Suprapubic skin (tissue), 4 donors: ENCODE results near the gene LRRC37B. TPM values are rescaled to one million over a fixed set of nuclear protein-coding genes. Genes with fewer than 3 reads are reported as not detected.
"Not testable (repeated sequence)": the region's sequence is repeated elsewhere in the genome, so short reads cannot be mapped to it uniquely, and the experiment has no call there.

Experiments used
- DNase-seq, 2 donors: peaks; one replicate each; pipeline ENCODE4 v3.0.0-alpha.2; 2019; ENCODE audit warnings: low spot score in 2 of 2
- H3K27ac ChIP-seq: fragments of 200-600 bp; sonication (generic); one replicate; pipeline ENCODE4 v1.5.1; 2019
- H3K27me3 ChIP-seq: fragments of 200-600 bp; sonication (generic); one replicate; pipeline ENCODE4 v1.5.1; 2019
- H3K36me3 ChIP-seq: fragments of 200-600 bp; sonication (generic); one replicate; pipeline ENCODE4 v1.5.1; 2019
- H3K4me1 ChIP-seq: fragments of 200-600 bp; sonication (generic); one replicate; pipeline ENCODE4 v1.5.1; 2019
- H3K4me3 ChIP-seq: fragments of 200-600 bp; sonication (generic); one replicate; pipeline ENCODE4 v1.5.1; 2019; ENCODE audit warnings: mild to moderate bottlenecking
- H3K9me3 ChIP-seq: fragments of 200-600 bp; sonication (generic); one replicate; pipeline ENCODE4 v1.5.1; 2019
- EP300 ChIP-seq: sonication (generic); formaldehyde crosslinking; IDR thresholded peaks from one replicate; pipeline ENCODE4 v1.6.1; 2017; ENCODE audit warnings: antibody characterized with exemption
- POLR2A ChIP-seq, 2 donors: fragments of 450-650 bp; IDR thresholded peaks; one replicate each; pipeline ENCODE4 v1.6.1; 2017; ENCODE audit warnings: antibody characterized with exemption in 2 of 2, mild to moderate bottlenecking in 2 of 2, moderate library complexity in 2 of 2
- POLR2AphosphoS5 ChIP-seq, 3 donors: sonication (generic); formaldehyde crosslinking; IDR thresholded peaks; one replicate each; pipeline ENCODE4 v1.6.1; 2017; ENCODE audit warnings: antibody characterized with exemption in 3 of 3
- WGBS: methylation state at CpG from one replicate; pipeline ENCODE4 v1.1.5; 2018; 5-methylcytosine and 5-hydroxymethylcytosine counted together
- total RNA-seq, 4 donors: library from RNA; depleted of rRNA; stranded (reverse); fragments of >200 nt; gene quantifications; one replicate each; pipeline ENCODE4 v1.1.0, GENCODE V29; 2016
- TF ChIP-seq, protein P1 (sequence below), 2 donors: fragments of 200-600 bp in 1 of 2; fragments of 450-650 bp in 1 of 2; sonication (generic) in 1 of 2; IDR thresholded peaks; one replicate each; pipeline ENCODE4 v1.5.1; 2016 to 2019; ENCODE audit warnings: antibody characterized with exemption in 2 of 2, mild to moderate bottlenecking in 1 of 2, moderate library complexity in 1 of 2

The LRRC37B gene
- total RNA-seq = 100 to 1,000 TPM in 1 of 4 donors, 10 to 100 TPM in 3; 17.8 to 116 (median 30.2) TPM

DNA sequence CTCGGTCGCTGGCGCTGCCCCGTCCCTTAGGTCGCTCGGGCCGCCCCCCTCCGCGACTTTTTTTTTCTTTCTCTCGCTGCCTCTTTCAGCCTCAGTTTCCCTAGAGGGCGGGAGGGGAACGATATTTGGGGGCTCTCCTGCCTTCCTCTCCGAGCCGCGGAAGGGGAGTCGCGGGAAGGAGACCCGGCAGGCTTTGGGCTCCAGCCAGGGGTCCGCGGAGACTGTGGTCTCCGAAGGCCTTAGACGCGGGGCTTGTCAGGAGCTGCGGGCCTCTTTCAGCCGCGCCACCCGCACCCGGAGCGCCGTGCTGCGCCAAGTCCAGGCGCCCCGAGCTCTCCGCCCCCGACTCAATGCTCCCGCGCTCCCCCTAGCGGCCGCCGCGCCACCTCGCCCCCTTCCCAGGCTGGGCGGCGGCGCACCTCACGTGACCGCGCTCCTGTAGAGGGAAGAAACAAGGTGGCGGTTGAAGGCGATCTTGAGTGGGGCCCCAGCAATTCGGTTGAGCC, at the start of gene LRRC37B:
LRRC37B (plus strand) TSS at position 427 of the 506 bp plus-strand sequence. CDS start 14,010 bp downstream, outside the sequence.
- Histone ChIP-seq H3K27me3 (no peaks in the 10 kb centered on the region), H3K4me1 (peaks cover 26% of the 10 kb centered on the region), H3K9me3 (no peaks in the 10 kb centered on the region), H3K36me3 (no peaks in the 10 kb centered on the region), H3K4me3 (peak within 1 kb of the TSS; percentile 97), H3K27ac (peak within 1 kb of the TSS; percentile 89)
- TF ChIP-seq POLR2A (IDR thresholded peaks at IDR 0.05) = no peak
- no peak for TF ChIP-seq EP300
- TF ChIP-seq POLR2AphosphoS5 (IDR thresholded peaks at IDR 0.05) = peak in 1 of 3 donors; percentile 56
- TF ChIP-seq, protein P1, sequence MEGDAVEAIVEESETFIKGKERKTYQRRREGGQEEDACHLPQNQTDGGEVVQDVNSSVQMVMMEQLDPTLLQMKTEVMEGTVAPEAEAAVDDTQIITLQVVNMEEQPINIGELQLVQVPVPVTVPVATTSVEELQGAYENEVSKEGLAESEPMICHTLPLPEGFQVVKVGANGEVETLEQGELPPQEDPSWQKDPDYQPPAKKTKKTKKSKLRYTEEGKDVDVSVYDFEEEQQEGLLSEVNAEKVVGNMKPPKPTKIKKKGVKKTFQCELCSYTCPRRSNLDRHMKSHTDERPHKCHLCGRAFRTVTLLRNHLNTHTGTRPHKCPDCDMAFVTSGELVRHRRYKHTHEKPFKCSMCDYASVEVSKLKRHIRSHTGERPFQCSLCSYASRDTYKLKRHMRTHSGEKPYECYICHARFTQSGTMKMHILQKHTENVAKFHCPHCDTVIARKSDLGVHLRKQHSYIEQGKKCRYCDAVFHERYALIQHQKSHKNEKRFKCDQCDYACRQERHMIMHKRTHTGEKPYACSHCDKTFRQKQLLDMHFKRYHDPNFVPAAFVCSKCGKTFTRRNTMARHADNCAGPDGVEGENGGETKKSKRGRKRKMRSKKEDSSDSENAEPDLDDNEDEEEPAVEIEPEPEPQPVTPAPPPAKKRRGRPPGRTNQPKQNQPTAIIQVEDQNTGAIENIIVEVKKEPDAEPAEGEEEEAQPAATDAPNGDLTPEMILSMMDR (IDR thresholded peaks at IDR 0.05) = peak; percentile 79 to 98
- DNase-seq = peak; percentile 90 to 91
- 0% methylated on average over 15 of the region's 51 CpGs for WGBS

DNA sequence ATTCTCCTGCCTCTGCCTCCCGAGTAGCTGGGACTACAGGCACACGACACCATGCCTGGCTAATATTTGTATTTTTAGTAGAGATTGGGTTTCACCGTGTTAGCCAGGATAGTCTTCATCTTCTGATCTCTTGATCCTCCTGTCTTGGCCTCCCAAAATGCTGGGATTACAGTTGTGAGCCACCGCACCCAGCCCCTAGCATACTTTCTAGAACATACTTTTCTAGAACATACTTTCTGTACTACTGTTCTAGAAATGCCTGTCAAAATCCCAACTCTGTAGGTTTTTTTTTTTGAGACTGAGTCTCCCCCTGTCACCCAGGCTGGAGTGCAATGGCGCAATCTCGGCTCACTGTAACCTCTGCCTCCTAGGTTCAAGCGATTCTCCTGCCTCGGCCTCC, 43.1 kb upstream of the LRRC37B start:
- DNase-seq, H3K27ac ChIP-seq, H3K9me3 ChIP-seq, H3K4me1 ChIP-seq, H3K4me3 ChIP-seq, H3K27me3 ChIP-seq: not testable (repeated sequence)
- 95% methylated on average over 8 of the region's 8 CpGs for WGBS
- H3K36me3 ChIP-seq = peaks cover 55% of the 10 kb centered on the region

DNA sequence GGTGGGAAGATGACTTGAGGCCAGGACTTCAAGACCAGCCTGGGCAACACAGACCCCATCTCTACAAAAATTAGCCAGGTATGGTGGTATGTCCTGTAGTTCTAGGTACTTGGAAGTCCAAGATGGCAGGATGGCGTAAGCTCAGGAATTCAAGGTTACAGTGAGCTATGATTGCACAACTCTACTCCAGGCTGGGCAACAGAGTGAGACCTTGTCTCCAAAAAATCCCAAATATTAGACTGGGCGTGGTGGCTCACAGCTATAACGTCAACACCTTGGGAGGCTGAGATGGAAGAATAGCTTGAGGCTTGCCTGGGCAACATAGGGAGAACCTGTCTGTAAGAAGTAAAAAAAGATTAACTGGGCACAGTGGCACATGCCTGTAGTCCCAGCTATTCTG, 39.5 kb upstream of the LRRC37B start:
- no peak for DNase-seq
- Histone ChIP-seq H3K4me1 (no peaks in the 10 kb centered on the region), H3K27ac (no peak overlapping the region), H3K36me3 (peaks cover 44% of the 10 kb centered on the region), H3K4me3 (no peak overlapping the region), H3K27me3 (no peaks in the 10 kb centered on the region), H3K9me3 (no peaks in the 10 kb centered on the region)
- TF ChIP-seq, protein P1 (IDR thresholded peaks at IDR 0.05) = no peak
- WGBS = 88% methylated on average over 3 of the region's 3 CpGs

DNA sequence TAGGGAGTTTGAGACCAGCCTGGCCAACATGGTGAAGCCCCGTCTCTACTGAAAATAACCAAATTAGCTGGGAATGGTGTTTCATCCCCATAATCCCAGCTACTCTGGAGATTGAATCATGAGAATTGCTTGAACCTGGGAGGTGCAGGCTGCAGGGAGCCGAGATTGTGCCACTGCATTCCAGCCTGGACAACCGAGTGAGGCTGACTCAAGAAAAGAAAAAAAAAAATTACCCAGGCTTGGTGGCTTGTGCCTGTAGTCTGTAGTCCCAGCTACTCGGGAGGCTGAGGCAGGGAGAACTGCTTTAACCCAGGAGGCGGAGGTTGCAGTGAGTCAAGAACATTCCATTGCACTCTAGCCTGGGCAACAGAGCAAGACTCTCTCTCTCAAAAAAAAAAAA, 36.8 kb upstream of the LRRC37B start:
- not testable (repeated sequence) for H3K27ac ChIP-seq, DNase-seq, H3K27me3 ChIP-seq, H3K4me1 ChIP-seq, H3K4me3 ChIP-seq, H3K9me3 ChIP-seq
- 88% methylated on average over 5 of the region's 5 CpGs for WGBS
- peaks cover 39% of the 10 kb centered on the region for H3K36me3 ChIP-seq

DNA sequence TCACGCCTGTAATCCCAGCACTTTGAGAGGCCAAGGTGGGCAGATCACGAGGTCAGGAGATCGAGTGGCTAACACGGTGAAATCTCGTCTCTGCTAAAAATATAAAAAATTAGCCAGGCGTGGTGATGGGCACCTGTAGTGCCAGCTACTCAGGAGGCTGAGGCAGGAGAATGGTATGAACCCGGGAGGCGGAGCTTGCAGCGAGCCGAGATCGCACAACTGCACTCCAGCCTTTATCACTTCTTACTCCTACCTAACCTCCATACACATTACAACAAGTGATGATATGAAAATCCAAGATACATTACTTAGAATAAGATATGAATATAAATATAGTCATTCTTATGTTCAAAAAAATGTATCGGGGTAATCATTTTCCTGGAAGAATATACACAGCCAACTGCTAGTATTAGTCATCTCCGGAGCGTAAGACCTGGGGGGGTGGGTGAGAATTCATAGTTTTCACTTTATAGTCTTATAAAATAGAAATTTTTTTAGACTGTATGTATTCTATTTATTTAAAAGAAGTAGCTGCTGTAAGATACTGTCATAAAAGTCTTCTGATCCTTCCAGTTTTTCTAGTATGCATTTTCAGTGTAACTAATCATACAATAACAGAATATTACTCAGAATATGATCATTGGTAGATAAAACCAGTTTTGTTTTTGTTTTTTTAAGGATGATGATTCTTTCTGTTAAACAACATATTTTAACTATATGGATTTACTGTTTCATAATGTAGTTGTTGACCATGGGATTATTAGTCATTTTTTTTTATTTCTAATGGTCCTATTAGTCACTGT, 32.7 kb upstream of the LRRC37B start:
- WGBS = 91% methylated on average over 14 of the region's 14 CpGs
- H3K36me3 ChIP-seq = peaks cover 38% of the 10 kb centered on the region
- not testable (repeated sequence) for H3K9me3 ChIP-seq, DNase-seq, H3K27ac ChIP-seq, H3K4me3 ChIP-seq, H3K27me3 ChIP-seq, H3K4me1 ChIP-seq

DNA sequence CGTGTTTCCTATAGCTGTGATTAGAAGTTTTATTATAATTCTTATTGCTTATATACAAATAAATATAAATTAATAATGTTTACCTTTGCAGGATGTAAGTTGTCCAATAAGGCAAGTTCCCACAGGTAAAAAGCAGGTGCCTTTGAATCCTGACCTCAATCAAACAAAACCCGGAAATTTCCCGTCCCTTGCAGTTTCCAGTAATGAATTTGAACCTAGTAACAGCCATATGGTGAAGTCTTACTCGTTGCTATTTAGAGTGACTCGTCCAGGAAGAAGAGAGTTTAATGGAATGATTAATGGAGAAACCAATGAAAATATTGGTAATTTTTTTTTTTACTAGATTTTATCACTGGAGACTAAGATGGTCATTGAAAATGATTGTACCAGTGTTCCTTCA, 31.8 kb upstream of the LRRC37B start:
- not testable (repeated sequence) for H3K4me1 ChIP-seq, DNase-seq, H3K27me3 ChIP-seq, H3K4me3 ChIP-seq, H3K27ac ChIP-seq, H3K9me3 ChIP-seq
- WGBS = 85% methylated on average over 5 of the region's 5 CpGs
- H3K36me3 ChIP-seq = peaks cover 38% of the 10 kb centered on the region

DNA sequence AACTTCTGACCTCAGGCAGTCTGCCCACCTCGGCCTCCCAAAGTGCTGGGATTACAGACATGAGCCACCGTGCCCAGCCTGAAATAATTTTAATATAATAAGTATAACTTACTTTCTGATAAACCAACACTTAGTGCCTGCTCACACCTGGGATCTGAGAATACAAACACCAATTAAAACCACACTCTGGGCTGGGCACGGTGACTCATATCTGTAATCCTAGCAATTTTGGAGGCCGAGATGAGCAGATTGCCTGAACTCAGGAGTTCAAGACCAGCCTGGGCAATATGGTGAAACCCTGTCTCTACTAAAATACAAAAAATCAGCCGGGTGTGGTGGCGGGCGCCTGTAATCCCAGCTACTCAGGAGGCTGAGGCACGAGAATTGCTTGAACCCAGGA, 15.4 kb upstream of the LRRC37B start:
- not testable (repeated sequence) for H3K9me3 ChIP-seq, H3K27ac ChIP-seq, H3K27me3 ChIP-seq, H3K4me1 ChIP-seq, DNase-seq, H3K4me3 ChIP-seq
- H3K36me3 ChIP-seq = peaks cover 97% of the 10 kb centered on the region
- WGBS = 92% methylated on average over 8 of the region's 8 CpGs

DNA sequence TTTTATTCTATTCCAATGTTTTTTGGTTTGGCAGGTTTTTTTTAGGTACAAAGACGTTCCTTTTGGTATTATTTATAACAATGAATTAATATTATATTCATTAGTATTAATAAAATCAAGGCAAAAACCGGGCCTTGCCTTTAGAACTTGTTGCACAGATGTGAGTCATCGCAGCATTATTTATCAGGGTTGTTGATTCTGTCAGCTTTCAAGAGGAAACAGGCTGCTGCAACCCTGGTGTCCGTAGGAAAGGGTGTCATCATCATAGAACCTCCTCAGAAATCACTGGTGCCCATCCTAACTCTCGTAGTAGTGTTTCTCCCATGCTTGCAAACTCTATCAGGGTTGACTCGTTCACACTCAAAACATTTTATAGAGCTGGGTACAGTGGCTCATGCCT, 10.2 kb upstream of the LRRC37B start:
- H3K9me3 ChIP-seq = no peaks in the 10 kb centered on the region
- H3K4me1 ChIP-seq = no peaks in the 10 kb centered on the region
- no peak overlapping the region for H3K27ac ChIP-seq

More for the DNA sequence above, 10.2 kb upstream of the LRRC37B start:
- H3K4me3 ChIP-seq = no peak overlapping the region
- 94% methylated on average over 6 of the region's 6 CpGs for WGBS
- no peaks in the 10 kb centered on the region for H3K27me3 ChIP-seq
- peaks cover 65% of the 10 kb centered on the region for H3K36me3 ChIP-seq
- no peak for DNase-seq
- TF ChIP-seq POLR2AphosphoS5 (IDR thresholded peaks at IDR 0.05) (no peak), POLR2A (IDR thresholded peaks at IDR 0.05) (no peak), EP300 (no peak)
- TF ChIP-seq, protein P1 (IDR thresholded peaks at IDR 0.05) = no peak
